Chondrocyte (in vitro differentiated cells): ENCODE measurements around the gene APRT. TPM values are rescaled to one million over a fixed set of nuclear protein-coding genes. Genes with fewer than 3 reads are reported as not detected.

Experiments used
- DNase-seq: peaks from one replicate; pipeline ENCODE4 v3.0.0; 2021; ENCODE audit warnings: mixed read lengths, low spot score
- H3K27ac Mint-ChIP-seq: one replicate; pipeline ENCODE4 v1.8.0; 2021; ENCODE audit warnings: mild to moderate bottlenecking, moderate library complexity, mixed read lengths; ENCODE audit not compliant: unreplicated experiment
- H3K27me3 Mint-ChIP-seq: 2 replicates; pipeline ENCODE4 v1.8.0; 2021; ENCODE audit warnings: low read depth, mixed read lengths
- H3K36me3 Mint-ChIP-seq: 2 replicates; pipeline ENCODE4 v1.8.0; 2021; ENCODE audit warnings: low read depth, mixed read lengths
- H3K4me1 Mint-ChIP-seq: 2 replicates; pipeline ENCODE4 v1.8.0; 2021; ENCODE audit warnings: low read depth, mild to moderate bottlenecking, mixed read lengths
- H3K4me3 Mint-ChIP-seq: one replicate; pipeline ENCODE4 v1.8.0; 2021; ENCODE audit warnings: mild to moderate bottlenecking, moderate library complexity, mixed read lengths; ENCODE audit not compliant: unreplicated experiment
- H3K9me3 Mint-ChIP-seq: 2 replicates; pipeline ENCODE4 v1.8.0; 2021; ENCODE audit warnings: low read depth, mixed read lengths
- CTCF ChIP-seq: fragments of 200-600 bp; sonication (generic); IDR thresholded peaks from 2 replicates; pipeline ENCODE4 v1.5.0; 2021; ENCODE audit warnings: antibody characterized with exemption, mild to moderate bottlenecking, moderate library complexity
- total RNA-seq: library from RNA; stranded (reverse); gene quantifications from 3 replicates; pipeline ENCODE4 v1.2.1, GENCODE V29; 2021

Gene APRT
- total RNA-seq, 1 donor from 2014 or later = 68.8 TPM

GRCh38 chr16:88856828-88857727 is 45.4 kb upstream of the APRT start, which contains the start of the genes GALNS and TRAPPC2L:
GALNS (minus strand) TSS chr16:88856947; CDS start chr16:88856877, 70 bp downstream.
TRAPPC2L (plus strand) TSS chr16:88857127; CDS start chr16:88857151, 24 bp downstream.
- Mint-ChIP-seq H3K9me3 (no peaks in the 10 kb centered on the region), H3K36me3 (peaks cover 5% of the 10 kb centered on the region), H3K27ac (peak within 1 kb of the TSS; percentile 91), H3K4me1 (peaks cover 22% of the 10 kb centered on the region), H3K27me3 (no peaks in the 10 kb centered on the region), H3K4me3 (peak within 1 kb of the TSS; percentile 99)
- peak; percentile 99 for DNase-seq
- TF ChIP-seq CTCF = no peak

GRCh38 chr16:88856122-88856827 is 44.5 kb upstream of the APRT start:
- Mint-ChIP-seq H3K36me3 (peaks cover 5% of the 10 kb centered on the region), H3K4me3 (peak overlapping the region; percentile 99), H3K9me3 (no peaks in the 10 kb centered on the region), H3K4me1 (peaks cover 22% of the 10 kb centered on the region), H3K27me3 (no peaks in the 10 kb centered on the region), H3K27ac (no peak overlapping the region)
- no peak for DNase-seq
- no peak for TF ChIP-seq CTCF

GRCh38 chr16:88855736-88856121 is 44.0 kb upstream of the APRT start:
- Mint-ChIP-seq H3K27ac (peak overlapping the region; percentile 36), H3K27me3 (no peaks in the 10 kb centered on the region), H3K36me3 (peaks cover 3% of the 10 kb centered on the region), H3K9me3 (no peaks in the 10 kb centered on the region), H3K4me3 (peak overlapping the region; percentile 67), H3K4me1 (peaks cover 22% of the 10 kb centered on the region)
- no peak for DNase-seq
- no peak for TF ChIP-seq CTCF

GRCh38 chr16:88855176-88855575 is 43.4 kb upstream of the APRT start:
- peak overlapping the region; percentile 48 for H3K4me3 Mint-ChIP-seq
- DNase-seq = no peak
- no peak for TF ChIP-seq CTCF
- H3K36me3 Mint-ChIP-seq = peaks cover 2% of the 10 kb centered on the region
- peaks cover 22% of the 10 kb centered on the region for H3K4me1 Mint-ChIP-seq
- H3K9me3 Mint-ChIP-seq = no peaks in the 10 kb centered on the region
- no peak overlapping the region for H3K27ac Mint-ChIP-seq
- H3K27me3 Mint-ChIP-seq = no peaks in the 10 kb centered on the region
